ENCODE results near the gene EID2B.

Gene EID2B

GRCh38 chr19:39500543-39500942 lies 32.1 kb downstream of the EID2B start:
- DNase-seq (ENCODE audit: extremely low read depth in 1 of 2, low read depth in 1 of 2): no peak

DNA sequence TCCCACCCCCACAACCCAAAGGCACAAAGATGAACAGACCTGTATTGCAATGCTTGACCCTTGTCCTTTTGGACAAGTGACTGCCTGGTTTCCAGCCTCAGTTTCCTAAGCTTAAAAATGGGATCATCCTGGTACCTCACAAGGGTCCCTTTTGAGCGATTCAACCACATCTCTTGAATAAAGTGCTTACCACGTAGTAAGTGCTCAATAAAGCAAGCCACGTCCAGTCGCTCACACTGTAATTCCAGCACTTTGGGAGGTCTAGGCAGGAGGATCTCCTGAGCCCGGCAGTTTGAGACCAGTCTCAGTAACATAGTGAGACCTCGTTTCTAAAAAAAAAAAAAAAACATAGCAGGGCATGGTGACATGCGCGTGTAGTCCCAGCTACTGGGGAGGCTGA lies 32.7 kb downstream of the EID2B start:
- no peak for DNase-seq (ENCODE audit: extremely low read depth in 1 of 2, low read depth in 1 of 2)

DNA sequence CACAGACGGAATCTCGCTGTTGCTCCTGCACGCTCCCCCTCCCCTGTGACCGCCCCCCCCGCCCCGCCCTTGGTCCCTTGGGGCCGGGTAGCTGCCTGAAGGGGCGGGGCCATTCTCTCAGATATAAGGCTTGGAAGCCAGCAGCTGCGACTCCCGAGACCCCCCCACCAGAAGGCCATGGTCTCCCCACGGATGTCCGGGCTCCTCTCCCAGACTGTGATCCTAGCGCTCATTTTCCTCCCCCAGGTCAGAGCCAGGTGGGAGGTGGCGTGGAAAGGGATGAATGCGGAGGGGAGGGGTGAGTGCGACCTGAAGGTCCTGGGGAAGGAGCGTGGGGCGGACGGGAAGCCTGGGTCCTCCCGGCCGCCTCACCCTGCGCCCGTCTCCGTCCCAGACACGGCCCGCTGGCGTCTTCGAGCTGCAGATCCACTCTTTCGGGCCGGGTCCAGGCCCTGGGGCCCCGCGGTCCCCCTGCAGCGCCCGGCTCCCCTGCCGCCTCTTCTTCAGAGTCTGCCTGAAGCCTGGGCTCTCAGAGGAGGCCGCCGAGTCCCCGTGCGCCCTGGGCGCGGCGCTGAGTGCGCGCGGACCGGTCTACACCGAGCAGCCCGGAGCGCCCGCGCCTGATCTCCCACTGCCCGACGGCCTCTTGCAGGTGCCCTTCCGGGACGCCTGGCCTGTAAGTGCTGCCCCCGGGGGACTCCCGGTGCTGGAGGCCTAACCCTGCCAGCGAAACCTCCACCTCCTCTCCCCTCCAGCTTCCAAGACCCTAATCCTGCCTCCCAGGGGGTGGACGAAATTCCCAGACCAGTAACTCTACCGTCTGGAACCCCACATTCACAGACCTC lies 33.6 kb downstream of the EID2B start, which contains the start of gene DLL3:
DLL3 (plus strand) TSS at position 150 of the 845 bp plus-strand sequence; CDS start at position 178, 28 bp downstream.
- no peak for DNase-seq (ENCODE audit: extremely low read depth in 1 of 2, low read depth in 1 of 2)

DNA sequence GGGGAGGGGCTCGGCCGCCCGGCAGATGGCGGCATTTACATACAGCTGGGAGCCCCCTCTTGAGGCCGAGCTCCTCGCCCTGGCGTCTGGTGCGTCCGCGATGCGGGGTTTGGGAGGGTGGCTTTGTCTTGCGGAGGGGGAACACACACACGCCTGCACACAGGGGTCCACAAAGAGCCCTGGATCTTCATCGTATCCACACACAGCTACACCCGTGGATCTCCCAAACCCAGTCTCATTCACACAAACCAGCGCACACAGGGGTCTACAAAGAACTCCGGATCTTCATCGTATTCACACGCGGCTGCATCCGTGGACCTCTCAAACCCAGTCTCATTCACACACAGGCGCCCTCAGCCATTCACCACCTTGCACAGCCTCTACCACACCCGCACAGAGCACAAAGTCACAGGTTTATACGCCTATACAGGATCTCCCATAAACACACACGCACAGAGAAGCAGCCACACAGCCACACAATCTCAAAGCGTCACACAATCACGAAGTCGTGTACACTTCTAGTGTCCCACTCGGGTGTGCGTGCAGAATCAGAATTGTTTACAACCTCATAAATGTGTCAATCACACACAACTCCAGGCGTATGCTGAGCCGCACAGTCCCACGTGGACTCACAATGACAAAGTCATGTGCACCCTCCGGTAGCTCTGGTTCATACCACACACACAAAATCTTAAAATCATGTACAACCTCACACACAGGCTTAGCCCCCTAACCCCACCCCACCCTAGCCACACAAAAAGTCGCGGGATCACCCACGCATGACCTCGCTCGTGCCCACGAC lies 34.5 kb downstream of the EID2B start:
- DNase-seq (ENCODE audit: extremely low read depth in 1 of 2, low read depth in 1 of 2): no peak

- DNase-seq (ENCODE audit: extremely low read depth in 1 of 2, low read depth in 1 of 2): no peak
Measured at GRCh38 chr19:39497701-39497995, 35.0 kb downstream of the EID2B start.

DNA sequence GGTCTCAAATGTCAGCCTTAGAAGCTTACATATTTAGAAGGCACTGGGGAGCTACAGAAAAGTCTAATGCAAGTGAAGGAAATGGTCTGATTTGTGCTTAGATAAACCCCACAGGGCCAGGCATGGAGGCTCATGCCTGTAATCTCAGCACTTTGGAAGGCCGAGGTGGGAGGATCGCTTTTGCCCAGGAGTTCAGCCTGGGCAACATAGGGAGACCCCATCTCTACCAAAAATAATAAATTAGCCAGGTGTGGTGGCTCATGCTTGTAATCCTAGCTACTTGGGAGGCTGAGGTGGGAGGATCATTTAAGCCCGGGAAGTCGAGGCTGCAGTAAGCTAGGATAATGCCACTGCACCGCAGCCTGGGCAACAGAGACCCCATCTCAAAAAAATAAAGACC lies 36.6 kb downstream of the EID2B start:
- DNase-seq (ENCODE audit: extremely low read depth in 1 of 2, low read depth in 1 of 2): no peak

GRCh38 chr19:39494661-39495060 lies 38.0 kb downstream of the EID2B start:
- no peak for DNase-seq (ENCODE audit: extremely low read depth in 1 of 2, low read depth in 1 of 2)

GRCh38 chr19:39492788-39493187 lies 39.9 kb downstream of the EID2B start:
- no peak for DNase-seq (ENCODE audit: extremely low read depth in 1 of 2, low read depth in 1 of 2)

- no peak for DNase-seq (ENCODE audit: extremely low read depth in 1 of 2, low read depth in 1 of 2)
Measured at GRCh38 chr19:39492225-39492624, 40.4 kb downstream of the EID2B start.

DNA sequence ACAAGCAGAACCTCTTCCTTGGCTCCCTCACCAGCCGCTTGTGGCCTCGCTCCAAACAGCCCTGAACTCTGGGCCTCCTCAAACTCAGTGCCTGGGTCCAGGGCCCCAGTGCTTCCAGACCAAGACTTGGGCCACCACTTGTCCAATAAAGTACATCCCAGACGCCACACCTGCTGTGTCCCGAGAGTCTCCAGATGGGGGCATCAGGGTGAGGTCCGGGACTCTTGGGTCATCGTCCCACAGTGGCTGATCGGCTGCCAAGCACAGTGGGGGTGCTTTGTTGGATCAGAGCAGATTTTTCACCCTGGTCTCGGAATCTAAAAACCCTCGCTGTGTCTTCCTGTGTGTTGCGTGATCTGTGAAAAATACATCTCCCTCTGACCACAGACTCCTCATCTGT lies 42.9 kb downstream of the EID2B start:
- no peak for DNase-seq (ENCODE audit: extremely low read depth in 1 of 2, low read depth in 1 of 2)

DNA sequence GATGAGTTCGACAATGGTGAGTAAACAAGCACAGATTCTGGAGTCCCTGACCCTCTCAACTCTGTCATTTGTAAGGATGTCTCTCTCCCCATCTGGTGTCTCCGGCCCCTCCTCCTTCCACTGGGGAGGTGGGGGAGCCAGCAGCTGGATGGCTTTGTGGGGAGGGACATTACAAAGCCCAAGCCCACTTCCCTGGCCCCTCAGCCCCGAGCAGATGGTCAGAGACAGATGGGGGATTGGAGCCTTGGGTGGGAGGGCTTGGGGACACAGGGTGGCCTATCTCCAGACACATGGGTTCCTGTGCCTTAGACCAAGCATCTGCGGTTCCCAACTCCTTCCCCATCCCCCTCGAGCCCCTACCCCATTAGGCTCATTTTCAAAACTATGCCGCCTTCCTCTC lies 49.5 kb downstream of the EID2B start:
- no peak for DNase-seq (ENCODE audit: extremely low read depth in 1 of 2, low read depth in 1 of 2)

- no peak for DNase-seq (ENCODE audit: extremely low read depth in 1 of 2, low read depth in 1 of 2)
Measured at GRCh38 chr19:39481676-39482075, 51.0 kb downstream of the EID2B start.

DNA sequence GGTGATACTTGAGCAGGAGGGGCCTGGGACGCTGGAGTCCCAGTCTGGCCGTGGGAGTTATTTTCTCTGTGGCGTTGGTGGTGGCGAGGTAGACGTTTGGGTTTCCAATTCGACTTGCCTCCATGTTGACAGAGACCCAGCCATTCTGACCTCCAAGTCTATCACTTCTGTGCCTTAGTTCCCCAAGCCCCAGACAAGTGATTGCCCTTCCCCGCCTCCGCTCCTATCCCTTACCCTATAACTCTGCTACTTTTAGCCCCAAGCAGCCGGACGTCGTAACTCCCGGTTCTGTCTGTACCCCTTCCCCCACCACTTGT lies 51.5 kb downstream of the EID2B start:
- DNase-seq (ENCODE audit: extremely low read depth in 1 of 2, low read depth in 1 of 2): no peak
